OCI-LY1 (cell line): ENCODE measurements around the gene GPR137C.

Source experiments
- CTCF ChIP-seq: fragments of 200-600 bp; sonication (generic), shearing (Covaris generic); IDR thresholded peaks from 2 replicates; pipeline ENCODE4 v1.5.1; 2017; ENCODE audit warnings: mild to moderate bottlenecking, antibody characterized with exemption, low read length, moderate library complexity, mixed read lengths
- EZH2 ChIP-seq: fragments of 200-600 bp; sonication (generic), shearing (Covaris generic); IDR thresholded peaks from 2 replicates; pipeline ENCODE4 v1.8.0; 2017; ENCODE audit warnings: borderline replicate concordance, mixed run types, mild to moderate bottlenecking, antibody characterized with exemption, low read length, moderate library complexity, mixed read lengths

- TF ChIP-seq CTCF, result no peak
- no peak for TF ChIP-seq EZH2
These were observed 131.4 kb downstream of the GPR137C start for GRCh38 chr14:52683985-52684520.
